Activated CD8-positive, alpha-beta T cell treated with anti-CD3 and anti-CD28 coated beads for 36 hours (primary cell): ENCODE results near the gene MRPS9. TPM values are rescaled to one million over a fixed set of nuclear protein-coding genes. Genes with fewer than 3 reads are reported as not detected.

Experiments
- ATAC-seq: fragments of 200-7000 bp; cut with Tn5 transposase; one replicate; pipeline ENCODE4 v1.10.0; 2021; ENCODE audit warnings: mild to moderate bottlenecking, moderate library complexity
- CTCF ChIA-PET: fragments of 350-600 bp; sonication (Branson Sonifier 250); formaldehyde crosslinking; loops from one replicate; lab custom pipeline; 2021; ENCODE audit warnings: antibody characterized with exemption; lab: Charles Lee
- POLR2A ChIA-PET: fragments of 350-600 bp; sonication (Branson Sonifier 250); formaldehyde crosslinking; loops from one replicate; lab custom pipeline; 2021; ENCODE audit warnings: antibody characterized with exemption; lab: Charles Lee
- DNase-seq: peaks from one replicate; pipeline ENCODE4 v3.0.0-alpha.2; 2020
- H3K27ac Mint-ChIP-seq: one replicate; pipeline ENCODE4 v1.8.0; 2021; ENCODE audit warnings: mild to moderate bottlenecking, mixed read lengths
- H3K27me3 Mint-ChIP-seq: one replicate; pipeline ENCODE4 v1.8.0; 2021; ENCODE audit warnings: mixed read lengths
- H3K36me3 Mint-ChIP-seq: one replicate; pipeline ENCODE4 v1.8.0; 2021; ENCODE audit warnings: low read depth, mixed read lengths
- H3K4me1 Mint-ChIP-seq: one replicate; pipeline ENCODE4 v1.8.0; 2021; ENCODE audit warnings: low read depth, mixed read lengths
- H3K4me3 Mint-ChIP-seq: one replicate; pipeline ENCODE4 v1.8.0; 2021; ENCODE audit warnings: mild to moderate bottlenecking, moderate library complexity, mixed read lengths
- H3K9me3 Mint-ChIP-seq: one replicate; pipeline ENCODE4 v1.8.0; 2021; ENCODE audit warnings: mixed read lengths
- CTCF ChIP-seq: fragments of 200-600 bp; IDR thresholded peaks from one replicate; pipeline ENCODE4 v1.8.0; 2022; ENCODE audit warnings: antibody characterized with exemption, mild to moderate bottlenecking
- intact Hi-C: fragments of 100-400 bp; cut with micrococcal nuclease; formaldehyde crosslinking; loops from one replicate; pipeline ENCODE4 v1.10.0; 2022
- total RNA-seq, 2 experiments: library from RNA; stranded (reverse); gene quantifications; one replicate each; pipeline ENCODE4 v1.2.3, GENCODE V29; 2021

MRPS9 gene
- total RNA-seq, 2 experiments from 2014 or later = 45.1 to 46.9 TPM

DNA sequence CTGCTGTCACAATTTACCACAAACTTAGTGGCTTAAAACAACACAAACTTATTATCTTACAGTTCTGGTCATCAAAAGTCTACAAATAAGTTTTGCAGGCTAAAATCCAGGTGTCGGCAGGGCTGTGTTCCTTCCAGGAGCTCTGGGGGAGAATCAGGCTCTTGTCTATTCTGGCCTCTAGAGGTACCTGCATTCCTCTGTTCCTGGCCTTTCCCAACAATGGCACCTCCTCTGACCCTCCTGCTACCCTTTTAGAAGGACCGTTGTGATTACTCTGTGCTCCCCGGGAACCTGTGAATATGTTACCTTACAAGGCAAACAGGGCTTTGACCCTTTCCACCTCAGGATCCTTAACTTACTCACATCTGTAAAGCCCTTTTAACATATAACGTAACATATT lies 98.5 kb downstream of the MRPS9 start:
- POLR2A ChIA-PET = no interaction called here
- DNase-seq (no peak), ATAC-seq (no peak)
- H3K27ac Mint-ChIP-seq = no peak overlapping the region
- CTCF ChIA-PET = no interaction called here
- TF ChIP-seq CTCF = no peak
- H3K4me1 Mint-ChIP-seq = no peaks in the 10 kb centered on the region
- H3K9me3 Mint-ChIP-seq = no peaks in the 10 kb centered on the region
- intact Hi-C loops = no loop called here
- H3K36me3 Mint-ChIP-seq = no peaks in the 10 kb centered on the region
- peaks cover 2% of the 10 kb centered on the region for H3K27me3 Mint-ChIP-seq
- no peak overlapping the region for H3K4me3 Mint-ChIP-seq

DNA sequence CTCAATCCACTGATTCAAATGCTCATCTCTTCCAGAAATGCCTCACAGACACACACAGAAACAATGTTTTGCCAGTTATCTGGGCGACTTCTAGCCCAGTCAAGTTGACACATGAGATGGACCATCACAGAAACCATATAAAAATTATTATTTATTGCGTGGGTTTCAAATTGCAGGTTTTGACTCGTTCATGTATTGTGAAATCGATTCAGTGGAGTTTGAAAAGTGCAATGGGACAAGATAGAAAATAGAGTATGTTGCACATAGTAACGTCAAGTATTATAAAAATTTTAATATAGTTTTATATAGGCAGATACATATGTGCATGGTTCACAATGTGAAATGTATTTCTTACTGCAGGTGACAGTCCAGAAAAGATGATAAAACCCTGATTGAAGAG lies 100.8 kb downstream of the MRPS9 start:
- no peak for TF ChIP-seq CTCF
- ATAC-seq (no peak), DNase-seq (no peak)
- POLR2A ChIA-PET = no interaction called here
- no peaks in the 10 kb centered on the region for H3K9me3 Mint-ChIP-seq
- peaks cover 2% of the 10 kb centered on the region for H3K4me1 Mint-ChIP-seq
- peaks cover 15% of the 10 kb centered on the region for H3K27me3 Mint-ChIP-seq
- H3K4me3 Mint-ChIP-seq = no peak overlapping the region
- intact Hi-C loops = no loop called here
- no peak overlapping the region for H3K27ac Mint-ChIP-seq
- CTCF ChIA-PET = interaction anchor here (1.9 kb wide), 1 partner anchor 99 kb away, joined by 4 read pairs; no protein-coding TSS in a partner anchor
- H3K36me3 Mint-ChIP-seq = no peaks in the 10 kb centered on the region

GRCh38 chr2:105139556-105140239 lies 101.8 kb downstream of the MRPS9 start:
- CTCF ChIA-PET = interaction anchor here (1.0 to 1.9 kb wide), 3 partner anchors 22 to 98 kb away, joined by 3 to 4 read pairs (median 3); no protein-coding TSS in a partner anchor
- Mint-ChIP-seq H3K36me3 (no peaks in the 10 kb centered on the region), H3K9me3 (no peaks in the 10 kb centered on the region), H3K4me3 (no peak overlapping the region), H3K4me1 (peaks cover 6% of the 10 kb centered on the region), H3K27ac (no peak overlapping the region), H3K27me3 (peaks cover 18% of the 10 kb centered on the region)
- ATAC-seq (no peak), DNase-seq (no peak)
- intact Hi-C loops = no loop called here
- no peak for TF ChIP-seq CTCF
- POLR2A ChIA-PET = no interaction called here

DNA sequence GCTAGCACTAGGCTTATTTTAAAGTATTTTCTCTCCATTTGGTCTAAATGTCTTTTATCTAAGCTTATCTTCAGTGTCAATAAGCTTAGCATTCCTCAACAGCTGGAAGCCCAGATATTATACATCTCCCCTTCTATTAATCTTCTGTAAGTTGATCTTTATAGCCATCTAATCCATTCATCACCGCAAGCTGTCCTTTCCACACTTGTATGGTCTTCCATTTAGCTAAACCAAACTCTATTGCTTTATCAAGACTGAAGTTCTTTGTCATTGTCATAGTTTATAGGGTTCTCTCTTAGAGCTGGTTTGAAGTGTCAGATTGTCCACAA lies 102.3 kb downstream of the MRPS9 start:
- ATAC-seq (no peak), DNase-seq (no peak)
- POLR2A ChIA-PET = no interaction called here
- Mint-ChIP-seq H3K36me3 (no peaks in the 10 kb centered on the region), H3K4me1 (peaks cover 10% of the 10 kb centered on the region), H3K27me3 (peaks cover 22% of the 10 kb centered on the region), H3K9me3 (no peaks in the 10 kb centered on the region), H3K27ac (no peak overlapping the region), H3K4me3 (no peak overlapping the region)
- no peak for TF ChIP-seq CTCF
- intact Hi-C loops = no loop called here
- CTCF ChIA-PET = interaction anchor here (0.6 to 1.2 kb wide), 3 partner anchors 23 to 97 kb away, joined by 3 read pairs; no protein-coding TSS in a partner anchor

DNA sequence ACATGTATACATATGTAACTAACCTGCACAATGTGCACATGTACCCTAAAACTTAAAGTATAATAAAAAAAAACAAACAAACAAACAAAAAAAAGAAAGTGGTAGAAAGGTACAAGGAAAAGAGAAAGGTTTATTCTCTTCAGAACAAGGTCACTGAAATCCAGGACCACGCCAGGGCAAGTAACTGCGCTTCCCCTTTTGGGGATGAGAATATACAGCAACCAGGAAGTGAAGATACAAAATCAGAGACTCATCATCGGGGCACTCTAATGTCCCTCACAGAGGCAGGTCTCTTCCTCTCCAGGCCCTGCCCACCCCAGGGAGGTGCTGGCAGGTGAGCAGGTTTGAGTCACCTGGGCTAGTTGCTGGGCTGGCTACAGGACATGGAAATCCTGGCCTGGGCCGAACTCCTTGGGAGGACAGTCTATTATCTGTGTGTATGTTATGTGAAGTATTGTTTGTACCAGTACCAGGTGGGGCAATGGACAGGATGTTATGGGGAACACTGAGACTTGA lies 103.3 kb downstream of the MRPS9 start:
- ATAC-seq = no peak
- no peak for TF ChIP-seq CTCF
- POLR2A ChIA-PET = no interaction called here
- intact Hi-C loops = no loop called here
- no peak for DNase-seq
- H3K9me3 Mint-ChIP-seq = no peaks in the 10 kb centered on the region
- peaks cover 10% of the 10 kb centered on the region for H3K4me1 Mint-ChIP-seq
- no peak overlapping the region for H3K27ac Mint-ChIP-seq
- CTCF ChIA-PET = no interaction called here
- H3K36me3 Mint-ChIP-seq = no peaks in the 10 kb centered on the region
- no peak overlapping the region for H3K4me3 Mint-ChIP-seq
- peaks cover 25% of the 10 kb centered on the region for H3K27me3 Mint-ChIP-seq
